LoVo (cell line): ENCODE results near the gene LAMA5.

ENCODE experiments used
- DNase-seq: peaks from one replicate; pipeline ENCODE4 v3.0.0-alpha.2; 2016; ENCODE audit warnings: low spot score

Gene LAMA5

GRCh38 chr20:62266851-62267250 lies 100.3 kb downstream of the LAMA5 start:
- DNase-seq = no peak

- no peak for DNase-seq
Measured at GRCh38 chr20:62266340-62266739, 100.8 kb downstream of the LAMA5 start.

GRCh38 chr20:62265365-62265764 lies 101.7 kb downstream of the LAMA5 start:
- no peak for DNase-seq

- no peak for DNase-seq
Measured at GRCh38 chr20:62263396-62263795, 103.7 kb downstream of the LAMA5 start.

- no peak for DNase-seq
Measured at GRCh38 chr20:62262064-62262463, 105.0 kb downstream of the LAMA5 start.

- DNase-seq = no peak
Measured at GRCh38 chr20:62259294-62259565, 107.9 kb downstream of the LAMA5 start.
